Right renal cortex interstitium (tissue), 3 donors: ENCODE results near the gene TLCD3A. TPM values are rescaled to one million over a fixed set of nuclear protein-coding genes. Genes with fewer than 3 reads are reported as not detected.
"Not testable (repeated sequence)": the region's sequence is repeated elsewhere in the genome, so short reads cannot be mapped to it uniquely, and the experiment has no call there.

Experiments used
- DNase-seq, 3 donors: peaks; one replicate each; pipeline ENCODE4 v3.0.0-alpha.2; 2013; ENCODE audit warnings: low read depth in 3 of 3, low spot score in 2 of 3
- polyA plus RNA-seq, 3 donors: library from polyadenylated mRNA; unstranded; fragments of 120-200 nt; gene quantifications; one replicate each; pipeline ENCODE4 v1.2.1, GENCODE V29; 2013; ENCODE audit not compliant: insufficient read length in 3 of 3

Gene TLCD3A
- polyA plus RNA-seq, 3 donors: 24.3 to 28.2 (median 26.8) TPM

- no peak for DNase-seq
These were observed 51.7 kb downstream of the TLCD3A start for GRCh38 chr17:784143-784542.

DNA sequence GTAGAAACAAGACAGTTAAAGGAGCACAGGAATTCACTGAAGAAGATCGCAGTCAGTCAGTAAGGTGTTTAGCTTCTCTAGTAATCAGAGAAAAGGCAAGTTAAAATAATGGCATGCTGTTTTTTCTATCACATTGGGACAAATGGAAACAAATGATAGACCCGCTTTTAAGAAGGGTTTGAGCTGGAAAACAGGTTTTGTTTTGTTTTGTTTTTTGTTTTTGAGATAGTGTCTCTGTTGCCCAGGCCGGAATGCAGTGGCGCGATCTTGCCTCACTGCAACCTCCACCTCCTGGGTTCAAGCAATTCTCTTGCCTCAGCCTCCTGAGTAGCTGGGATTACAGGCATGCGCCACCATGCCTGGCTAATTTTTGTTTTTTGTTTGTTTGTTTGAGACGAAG, 53.5 kb downstream of the TLCD3A start:
- not testable (repeated sequence) for DNase-seq

DNA sequence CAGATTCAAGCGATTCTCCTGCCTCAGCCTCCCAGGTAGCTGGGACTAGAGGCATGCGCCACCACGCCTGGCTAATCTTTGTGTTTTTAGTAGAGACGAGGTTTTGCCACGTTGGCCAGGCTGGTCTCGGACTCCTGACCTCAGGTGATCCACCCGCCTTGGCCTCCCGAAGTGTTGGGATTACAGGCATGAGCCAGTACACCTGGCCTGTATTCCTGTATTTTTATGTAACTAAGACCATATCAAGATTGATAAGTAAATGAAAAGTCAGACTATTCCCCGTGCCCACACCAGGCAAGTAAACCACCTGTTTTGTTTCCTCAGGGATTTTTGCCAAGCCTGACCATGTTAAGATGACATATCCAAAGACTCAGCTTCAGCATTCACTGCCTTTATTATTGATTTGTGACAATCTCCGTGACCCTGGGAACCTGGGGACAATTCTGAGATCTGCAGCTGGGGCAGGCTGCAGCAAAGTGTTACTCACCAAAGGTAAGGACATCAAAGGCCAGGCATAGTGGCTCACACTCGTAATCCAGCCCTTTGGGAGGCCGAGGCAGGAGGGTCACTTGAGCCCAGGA, 55.3 kb downstream of the TLCD3A start:
- no peak for DNase-seq

DNA sequence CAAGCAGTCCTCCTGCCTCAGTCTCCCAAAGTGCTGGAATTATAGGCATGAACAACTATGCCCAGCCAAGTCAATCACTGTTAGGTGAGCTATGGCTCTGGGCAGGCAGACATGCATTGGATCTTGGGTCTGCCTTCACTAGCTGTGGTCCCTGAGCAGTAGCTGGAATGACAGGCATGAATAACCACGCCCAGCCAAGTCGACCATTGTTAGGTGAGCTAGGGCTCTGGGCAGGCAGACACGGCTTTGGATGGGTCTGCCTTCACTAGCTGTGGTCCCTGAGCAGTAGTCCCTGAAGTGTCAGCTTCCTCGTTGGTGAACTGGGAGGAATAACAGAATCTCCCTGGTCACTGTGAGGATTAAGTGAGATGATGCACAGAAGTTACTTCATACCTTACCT, 56.2 kb downstream of the TLCD3A start:
- DNase-seq: no peak

DNA sequence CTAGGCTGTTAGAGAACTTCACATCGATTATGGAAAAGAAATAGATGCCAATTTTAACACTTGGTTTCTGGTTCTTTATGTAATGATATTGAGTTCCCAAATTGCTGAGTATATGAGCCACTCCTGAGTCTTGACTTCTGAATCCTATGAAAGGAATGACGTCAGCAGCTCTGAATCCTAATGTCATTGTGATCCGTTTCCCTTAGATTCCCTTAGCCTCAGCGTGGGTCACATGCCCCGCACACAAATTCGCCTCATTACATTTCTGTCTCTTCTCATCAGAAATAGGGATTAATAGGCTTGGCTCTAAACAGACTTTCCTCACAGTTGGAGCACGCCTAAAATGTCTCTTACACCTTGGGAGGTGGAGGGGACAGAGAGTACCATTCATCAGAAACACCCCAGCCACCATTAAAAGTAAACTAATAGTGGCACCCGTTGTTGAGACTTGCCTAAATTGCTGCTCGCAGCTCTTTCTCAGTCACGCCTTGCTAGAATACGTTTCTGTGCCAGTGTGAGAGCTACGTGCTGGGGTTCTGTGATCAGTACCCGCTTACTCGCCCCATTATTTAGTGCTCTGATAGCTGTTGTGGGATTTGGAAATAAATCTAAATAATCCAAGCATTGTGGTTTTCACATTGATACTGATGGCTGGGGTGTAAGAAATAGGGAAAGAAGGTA, 56.9 kb downstream of the TLCD3A start:
- no peak for DNase-seq

- DNase-seq: not testable (repeated sequence)
These were observed 57.8 kb downstream of the TLCD3A start for GRCh38 chr17:789931-790873.

- DNase-seq: not testable (repeated sequence)
These were observed 58.5 kb downstream of the TLCD3A start for GRCh38 chr17:790874-791247.

GRCh38 chr17:791829-792228, 59.4 kb downstream of the TLCD3A start:
- DNase-seq: no peak

GRCh38 chr17:792277-792676, 59.9 kb downstream of the TLCD3A start:
- no peak for DNase-seq

Other genes starting within 250 kb of the TLCD3A start
- gene VPS53, start 17.8 kb upstream of the TLCD3A start, polyA plus RNA-seq: 10 to 100 TPM; 27.4 to 30.6 (median 28.9) TPM
- 10 to 100 TPM; 20.8 to 21.7 (median 21.0) TPM for gene GEMIN4, start 19.7 kb downstream of the TLCD3A start, polyA plus RNA-seq
- gene GLOD4, start 49.7 kb downstream of the TLCD3A start, polyA plus RNA-seq: 100 to 1,000 TPM; 128 to 140 (median 138) TPM
- gene MRM3, start 49.8 kb downstream of the TLCD3A start, polyA plus RNA-seq: 10 to 100 TPM; 19.8 to 21.7 (median 20.8) TPM
- gene NXN, start 247.2 kb downstream of the TLCD3A start, polyA plus RNA-seq: 10 to 100 TPM; 30.7 to 35.4 (median 32.9) TPM